ENCODE measurements around the gene RCC1. TPM values are rescaled to one million over a fixed set of nuclear protein-coding genes. Genes with fewer than 3 reads are reported as not detected.

The RCC1 gene
- total and polyA plus RNA-seq, 9 donors = 13.2 to 34.3 (median 17.4) TPM

GRCh38 chr1:28503117-28503516 lies 2.7 kb upstream of the RCC1 start:
- intact Hi-C loops (cut with DNase I) = no loop called here

GRCh38 chr1:28506907-28507246 lies 1.0 kb downstream of the RCC1 start:
- 0 to 1% (median 0%) methylated on average over 14 of the region's 14 CpGs for WGBS, 3 donors
- peak overlapping the region; percentile 75 for H3K4me3 ChIP-seq
- TF ChIP-seq CTCF (IDR thresholded peaks at IDR 0.05) (no peak), POLR2A (IDR thresholded peaks at IDR 0.05) (no peak), EP300 (IDR thresholded peaks at IDR 0.05) (no peak)
- no peak for DNase-seq
- H3K36me3 ChIP-seq = no peaks in the 10 kb centered on the region
- H3K27ac ChIP-seq = peak overlapping the region in 1 of 2 donors; percentile 39
- no peaks in the 10 kb centered on the region for H3K27me3 ChIP-seq
- H3K9me3 ChIP-seq = no peaks in the 10 kb centered on the region
- peaks cover 13% of the 10 kb centered on the region for H3K4me1 ChIP-seq (ENCODE audit: insufficient read depth)
- intact Hi-C loops (cut with DNase I) = no loop called here

More at GRCh38 chr1:28503117-28503516, 2.7 kb upstream of the RCC1 start:
- Histone ChIP-seq H3K4me1 (ENCODE audit: insufficient read depth) (peaks cover 3% of the 10 kb centered on the region), H3K9me3 (no peaks in the 10 kb centered on the region), H3K27me3 (no peaks in the 10 kb centered on the region), H3K27ac (no peak overlapping the region), H3K36me3 (no peaks in the 10 kb centered on the region), H3K4me3 (no peak overlapping the region)
- no peak for DNase-seq
- TF ChIP-seq EP300 (IDR thresholded peaks at IDR 0.05) = no peak
- no peak for TF ChIP-seq POLR2A (IDR thresholded peaks at IDR 0.05)
- 64 to 76% (median 69%) methylated on average over 3 of the region's 3 CpGs for WGBS, 3 donors

GRCh38 chr1:28507247-28507645 lies 1.4 kb downstream of the RCC1 start:
- peak overlapping the region in 1 of 2 donors; percentile 39 for H3K27ac ChIP-seq
- no peaks in the 10 kb centered on the region for H3K36me3 ChIP-seq
- no peak for DNase-seq
- intact Hi-C loops (cut with DNase I) = no loop called here
- peak overlapping the region; percentile 75 for H3K4me3 ChIP-seq
- TF ChIP-seq POLR2A (IDR thresholded peaks at IDR 0.05) = no peak
- no peak for TF ChIP-seq EP300 (IDR thresholded peaks at IDR 0.05)
- TF ChIP-seq CTCF (IDR thresholded peaks at IDR 0.05) = no peak
- H3K9me3 ChIP-seq = no peaks in the 10 kb centered on the region
- WGBS, 3 donors = 1 to 7% (median 1%) methylated on average over 11 of the region's 11 CpGs
- H3K4me1 ChIP-seq (ENCODE audit: insufficient read depth) = peaks cover 13% of the 10 kb centered on the region
- no peaks in the 10 kb centered on the region for H3K27me3 ChIP-seq

- Histone ChIP-seq H3K36me3 (no peaks in the 10 kb centered on the region), H3K4me3 (peak overlapping the region; percentile 75), H3K9me3 (no peaks in the 10 kb centered on the region), H3K27ac (peak overlapping the region in 1 of 2 donors; percentile 10), H3K27me3 (no peaks in the 10 kb centered on the region), H3K4me1 (ENCODE audit: insufficient read depth) (peaks cover 13% of the 10 kb centered on the region)
- TF ChIP-seq POLR2A (IDR thresholded peaks at IDR 0.05) (no peak), CTCF (IDR thresholded peaks at IDR 0.05) (no peak), EP300 (IDR thresholded peaks at IDR 0.05) (no peak)
- WGBS, 3 donors = 10 to 25% (median 13%) methylated on average over 10 of the region's 10 CpGs
- no peak for DNase-seq
- intact Hi-C loops (cut with DNase I) = no loop called here
Measured at GRCh38 chr1:28507646-28508434, 2.0 kb downstream of the RCC1 start.

- H3K27ac ChIP-seq = no peak overlapping the region
- H3K4me3 ChIP-seq = no peak overlapping the region
- no peaks in the 10 kb centered on the region for H3K9me3 ChIP-seq
- intact Hi-C loops (cut with DNase I) = no loop called here
- no peak for TF ChIP-seq POLR2A (IDR thresholded peaks at IDR 0.05)
- no peak for TF ChIP-seq EP300 (IDR thresholded peaks at IDR 0.05)
- no peak for TF ChIP-seq CTCF (IDR thresholded peaks at IDR 0.05)
- 19 to 24% (median 23%) methylated on average over 5 of the region's 5 CpGs for WGBS, 3 donors
- H3K36me3 ChIP-seq = no peaks in the 10 kb centered on the region
- H3K4me1 ChIP-seq (ENCODE audit: insufficient read depth) = peaks cover 13% of the 10 kb centered on the region
- no peaks in the 10 kb centered on the region for H3K27me3 ChIP-seq
- DNase-seq = no peak
Measured at GRCh38 chr1:28508435-28508754, 2.6 kb downstream of the RCC1 start.
